ENCODE measurements around the gene CLCN2.

The CLCN2 gene

DNA sequence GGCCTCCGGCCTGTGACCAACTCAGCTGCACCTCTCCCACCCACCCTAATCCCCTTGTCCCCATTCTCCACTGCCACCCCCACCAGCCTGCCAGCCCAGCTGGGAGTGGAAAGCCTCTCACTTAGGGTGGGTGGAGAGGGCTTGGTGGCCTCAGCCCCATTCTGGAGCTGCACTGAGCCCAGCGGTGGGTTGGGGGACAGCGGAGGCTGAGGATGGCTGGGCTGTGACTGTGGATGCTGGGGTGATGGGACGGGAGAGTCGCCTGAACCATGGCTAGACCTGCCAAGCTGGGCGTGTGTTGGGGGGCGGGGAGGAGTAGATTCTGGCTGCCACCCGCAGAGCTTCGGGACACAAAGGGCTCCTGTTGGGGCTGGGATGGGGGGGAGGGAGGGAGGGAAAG lies 1.8 kb downstream of the CLCN2 start:
- no peak for DNase-seq

DNA sequence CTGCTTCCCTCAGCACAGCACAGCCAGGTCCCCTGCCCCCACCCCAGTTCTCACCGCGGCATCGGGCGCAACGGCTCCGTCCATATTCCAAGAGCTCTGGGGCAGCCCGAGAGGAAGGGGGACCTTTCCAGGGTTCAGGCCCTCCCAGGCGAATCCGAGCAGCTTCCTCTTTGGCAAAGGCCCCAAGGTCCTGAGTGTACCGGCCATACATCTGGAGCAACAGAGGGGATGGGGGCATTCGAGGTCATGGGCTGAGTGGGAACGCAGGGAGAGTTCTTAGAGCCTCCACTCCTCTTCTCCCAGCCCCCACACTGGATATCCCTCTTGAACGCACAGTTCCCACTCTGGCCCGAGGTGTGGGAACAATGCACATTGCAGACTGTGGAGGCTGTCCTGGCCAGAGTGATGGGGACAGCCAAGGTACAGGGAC lies 2.5 kb downstream of the CLCN2 start:
- DNase-seq, result no peak

DNA sequence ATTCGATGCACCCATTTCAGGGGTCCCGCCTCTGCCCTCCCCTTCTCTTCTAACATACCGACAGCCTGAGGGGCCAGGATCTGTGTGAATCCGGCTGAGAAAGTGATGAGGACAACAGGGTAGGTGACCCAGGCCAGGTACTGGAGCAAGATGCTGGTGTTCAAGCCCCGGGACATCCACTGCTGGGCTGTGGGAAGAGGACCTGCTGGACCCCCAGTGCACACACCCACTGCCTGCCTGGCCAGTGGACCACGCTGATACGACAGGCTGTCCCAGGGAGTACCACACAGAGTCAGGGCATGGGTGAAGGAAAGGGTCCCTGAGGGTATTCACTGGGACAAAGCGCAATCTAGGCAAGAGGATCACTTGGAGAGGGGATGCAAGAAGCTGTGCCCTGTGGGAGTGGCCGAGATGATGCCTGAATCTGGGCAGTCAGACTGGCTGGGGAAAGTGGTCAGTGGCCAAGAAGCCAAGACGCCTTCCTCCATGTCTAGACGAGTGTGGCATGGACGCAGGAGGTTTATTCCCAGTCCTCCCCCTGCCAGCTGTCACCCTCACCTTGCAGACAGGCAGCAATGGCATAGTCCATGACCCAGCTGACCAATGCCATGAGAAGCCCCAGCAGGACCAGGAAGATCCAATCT lies 3.2 kb downstream of the CLCN2 start:
- no peak for DNase-seq

DNA sequence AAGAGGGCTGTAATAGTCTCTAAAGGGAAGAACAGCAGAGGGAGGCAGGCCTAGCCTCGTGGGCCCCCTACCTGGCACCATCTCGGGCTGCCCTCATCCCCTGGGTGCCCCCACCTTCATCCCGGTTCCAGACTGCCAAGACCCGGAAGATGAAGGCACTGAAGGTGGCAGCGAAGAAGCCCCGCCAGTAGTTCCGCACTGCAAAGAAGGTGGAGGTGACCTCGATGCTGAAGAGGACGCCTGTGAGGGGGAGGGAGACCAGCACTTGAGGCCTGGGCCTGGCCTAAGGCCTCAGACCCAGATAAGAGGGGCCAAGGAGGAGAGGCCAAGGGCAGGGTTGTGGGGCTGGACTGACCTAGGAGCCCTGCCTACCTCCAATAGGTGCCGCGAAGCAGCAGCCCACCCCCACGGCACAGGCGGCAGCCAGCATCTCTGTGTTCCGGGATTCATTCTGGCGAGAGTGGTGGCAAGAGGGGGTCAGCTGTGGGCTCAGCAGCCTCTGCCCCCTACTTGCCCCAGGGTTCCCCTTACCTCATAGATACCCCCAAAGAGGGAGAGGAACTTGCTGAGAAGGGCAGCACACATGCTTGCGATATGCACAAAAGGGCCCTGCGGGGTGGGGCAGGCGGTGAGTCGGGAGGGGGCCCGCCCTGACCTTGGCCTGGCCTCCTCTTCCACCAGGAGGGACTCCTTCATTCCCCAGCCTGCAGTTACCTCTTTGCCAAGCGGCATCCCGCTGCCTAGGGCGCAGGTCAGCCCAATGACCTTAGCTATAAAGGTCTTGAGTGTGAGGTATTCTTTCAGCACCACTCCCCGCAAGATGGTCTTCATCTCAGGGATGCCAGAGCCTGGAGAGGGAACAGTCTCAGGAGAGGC lies 3.9 kb downstream of the CLCN2 start:
- DNase-seq, result no peak

DNA sequence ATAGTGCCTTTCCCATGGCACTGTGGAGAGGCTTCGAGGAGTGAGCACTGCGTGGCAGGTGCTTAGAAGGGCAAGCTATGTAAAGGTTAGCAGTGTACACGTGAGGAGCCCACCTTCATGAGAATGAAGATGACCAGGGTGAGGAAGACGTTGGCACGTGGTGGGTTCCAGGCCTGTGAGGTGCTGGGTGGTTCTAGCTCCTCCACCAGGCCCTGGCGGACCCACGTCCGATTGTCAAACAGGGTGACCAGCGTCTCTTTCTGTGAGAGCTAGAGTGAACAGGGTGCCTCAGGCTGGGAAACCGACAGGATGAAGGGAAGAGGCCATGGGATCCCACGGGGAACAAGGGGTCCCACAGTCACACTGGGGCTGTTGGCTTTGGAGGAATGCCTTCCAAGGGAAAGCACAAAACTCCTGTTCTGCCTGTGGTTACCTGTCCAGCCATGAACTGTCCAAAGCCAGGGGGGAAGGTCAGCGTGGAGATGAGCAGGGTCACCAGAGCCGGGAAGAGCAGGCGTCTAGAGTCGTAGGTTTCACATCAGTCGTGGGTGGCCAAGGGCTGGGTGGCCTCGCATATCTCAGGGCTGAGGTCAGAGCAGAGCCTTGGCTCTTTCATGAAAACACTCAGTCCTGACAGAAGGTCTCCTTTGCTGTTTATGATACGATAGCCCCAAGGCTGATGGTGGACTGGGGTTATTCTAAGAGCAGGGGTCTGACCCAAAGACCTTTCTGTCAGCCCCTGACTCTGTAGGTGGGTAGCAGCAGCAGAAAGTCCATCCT lies 6.0 kb downstream of the CLCN2 start:
- DNase-seq, result no peak

DNA sequence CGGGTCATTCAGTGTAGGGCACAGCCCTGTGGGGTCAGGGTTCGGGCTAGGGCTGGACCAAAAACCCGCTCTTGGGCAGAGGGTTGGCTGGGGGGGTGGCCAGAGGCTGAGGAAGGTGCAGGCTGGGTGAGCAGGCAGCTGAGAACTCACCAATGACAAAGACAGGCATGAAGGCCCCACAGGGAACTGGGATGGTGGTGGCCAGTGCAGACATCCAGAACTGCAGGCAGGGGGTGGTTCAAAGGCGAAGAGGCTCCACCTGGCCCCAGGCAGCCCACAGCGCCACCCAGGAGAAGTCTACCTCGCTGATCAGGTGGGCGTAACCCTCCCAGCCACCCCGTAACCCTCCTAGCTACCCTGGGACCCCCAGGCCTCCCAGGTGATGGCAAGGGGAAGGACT lies 6.7 kb downstream of the CLCN2 start:
- DNase-seq, result no peak

DNA sequence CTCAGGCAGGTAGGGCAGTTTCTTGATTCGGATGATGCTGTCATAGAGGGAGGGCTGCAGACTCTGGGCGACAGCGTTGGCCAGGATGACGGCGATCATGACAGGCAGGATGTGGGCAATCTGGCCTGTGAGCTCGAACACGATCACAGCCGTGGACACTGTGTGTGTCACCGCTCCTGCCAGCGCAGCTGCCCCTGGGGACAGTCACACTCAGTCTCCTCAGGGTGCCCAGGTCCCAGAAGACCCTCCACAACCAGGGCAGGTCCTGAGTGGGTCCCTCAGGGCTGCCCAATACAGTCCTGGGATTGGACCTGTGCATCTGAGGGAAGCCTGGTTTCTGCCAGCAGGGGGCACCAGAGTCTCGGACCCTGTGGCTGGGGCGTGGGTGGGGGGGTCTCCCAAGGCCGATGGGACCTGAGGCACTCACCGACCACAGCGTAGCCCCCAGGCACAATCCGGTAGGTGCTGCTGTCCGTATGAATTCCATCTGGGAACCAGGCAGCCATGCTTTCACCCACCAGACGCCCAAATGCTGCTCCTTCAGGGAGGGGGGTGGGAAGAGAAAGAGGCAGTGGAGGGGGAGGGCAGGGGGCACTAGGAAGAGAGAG lies 7.2 kb downstream of the CLCN2 start:
- peak; percentile 89 for DNase-seq

DNA sequence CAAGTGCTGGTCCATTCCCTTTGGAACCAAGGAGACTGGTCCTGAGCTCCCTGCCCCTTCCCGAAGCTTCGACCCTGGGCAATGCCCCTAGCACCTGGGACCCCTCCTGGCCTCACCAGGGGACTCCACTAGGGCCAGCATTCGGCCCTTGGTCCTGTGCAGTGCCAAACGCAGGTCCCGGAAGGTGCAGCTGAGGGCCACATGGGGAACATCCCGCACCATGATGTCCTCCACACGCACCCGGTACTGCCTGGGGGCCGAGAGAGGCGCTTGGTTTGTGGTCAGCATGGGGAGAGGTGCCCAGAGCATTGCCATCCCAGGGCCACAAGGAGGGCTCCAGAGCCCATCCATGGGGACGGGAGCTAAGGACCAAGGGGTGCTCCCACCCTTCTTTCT lies 7.9 kb downstream of the CLCN2 start:
- no peak for DNase-seq

DNA sequence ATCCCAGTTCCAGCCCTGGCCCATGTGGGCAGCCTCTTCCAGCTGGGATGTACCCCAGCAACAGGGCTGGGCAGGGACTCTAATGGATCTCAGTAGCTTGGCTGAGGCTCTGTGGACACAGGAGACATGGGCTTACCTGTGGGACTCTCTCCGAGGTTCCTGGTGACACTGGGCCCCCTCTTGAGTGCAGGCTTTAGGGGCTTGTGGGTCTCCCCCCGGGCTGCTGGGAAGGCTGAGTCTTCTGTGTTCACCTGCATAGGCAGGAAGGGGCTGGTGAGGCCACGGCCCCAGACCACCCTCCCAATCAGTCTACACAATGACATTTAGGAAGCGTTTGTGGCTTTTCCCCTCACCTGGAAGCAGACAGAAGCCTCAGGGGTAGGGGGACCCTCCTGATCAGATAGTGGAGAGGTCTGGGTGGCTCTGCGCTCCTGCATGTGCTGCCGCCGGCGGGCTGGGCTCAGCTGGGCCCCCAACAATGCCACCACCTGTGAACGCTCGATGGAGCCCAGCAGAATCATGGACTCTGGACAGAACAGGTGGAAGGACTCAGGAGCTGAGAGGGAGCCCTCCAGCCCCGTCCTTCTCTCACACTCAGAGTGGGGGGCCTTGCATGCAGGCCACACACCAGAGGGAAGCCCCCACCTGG lies 8.4 kb downstream of the CLCN2 start:
- no peak for DNase-seq

DNA sequence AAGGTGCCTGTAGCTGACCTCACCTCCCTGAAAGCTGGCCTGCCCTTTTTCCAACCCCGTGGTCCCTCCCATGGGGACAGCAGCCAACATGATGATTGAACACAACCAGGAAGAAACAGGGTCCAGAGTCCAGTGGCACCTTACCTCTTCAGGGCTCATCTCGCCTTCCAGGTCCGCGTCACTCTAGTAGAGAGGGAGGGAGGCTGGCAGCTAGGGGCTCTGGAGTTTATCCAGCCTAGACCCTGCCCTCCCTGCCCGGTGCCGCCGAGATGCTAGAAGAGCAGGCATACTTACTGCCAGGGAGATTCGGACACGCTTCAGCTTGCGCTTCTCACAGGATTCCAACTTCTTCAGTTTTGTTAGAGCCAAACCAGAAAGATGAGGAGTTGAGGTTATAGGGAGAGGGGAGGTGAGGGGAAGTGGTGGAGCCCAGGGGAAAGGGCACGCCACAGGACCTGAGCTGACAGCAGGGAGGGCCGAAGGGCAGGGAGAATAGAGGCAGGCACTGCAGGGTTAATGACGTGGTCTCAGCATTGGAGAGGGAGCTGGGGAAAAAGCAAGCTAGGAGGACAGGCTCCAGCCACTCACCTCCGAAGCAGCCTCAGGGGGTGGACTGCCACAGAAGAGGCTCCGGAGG lies 9.1 kb downstream of the CLCN2 start:
- no peak for DNase-seq

DNA sequence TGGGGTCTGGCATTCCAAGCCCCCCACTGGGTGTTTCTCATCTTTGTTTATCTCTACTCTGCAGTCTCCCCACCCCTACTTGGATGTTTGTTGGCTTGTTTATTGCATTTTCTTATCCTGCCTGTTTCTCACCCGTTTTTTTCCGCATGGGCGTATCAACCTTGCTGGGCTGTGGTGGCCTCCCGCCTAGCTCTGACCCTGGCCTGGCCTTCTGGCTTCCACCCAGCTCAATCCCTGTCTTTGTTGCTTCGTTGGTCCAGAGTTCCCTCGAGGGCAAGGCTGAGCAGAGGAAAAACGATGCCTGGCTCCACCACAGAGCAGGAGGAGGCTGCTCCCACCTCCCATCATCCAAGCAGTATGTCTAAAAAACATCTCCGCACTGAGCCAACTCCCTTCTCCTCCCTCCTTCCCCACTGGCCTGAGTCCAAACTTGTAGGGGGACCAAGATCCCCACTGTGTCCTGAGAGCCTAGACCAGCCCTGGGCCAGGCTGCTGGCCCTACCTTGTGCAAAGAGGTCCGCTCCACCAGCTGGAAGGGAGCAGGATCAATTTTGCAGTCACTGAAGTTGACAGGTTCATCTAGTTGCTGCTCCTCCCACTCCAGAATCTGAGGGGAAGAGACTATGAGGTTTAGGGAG lies 9.8 kb downstream of the CLCN2 start:
- no peak for DNase-seq

DNA sequence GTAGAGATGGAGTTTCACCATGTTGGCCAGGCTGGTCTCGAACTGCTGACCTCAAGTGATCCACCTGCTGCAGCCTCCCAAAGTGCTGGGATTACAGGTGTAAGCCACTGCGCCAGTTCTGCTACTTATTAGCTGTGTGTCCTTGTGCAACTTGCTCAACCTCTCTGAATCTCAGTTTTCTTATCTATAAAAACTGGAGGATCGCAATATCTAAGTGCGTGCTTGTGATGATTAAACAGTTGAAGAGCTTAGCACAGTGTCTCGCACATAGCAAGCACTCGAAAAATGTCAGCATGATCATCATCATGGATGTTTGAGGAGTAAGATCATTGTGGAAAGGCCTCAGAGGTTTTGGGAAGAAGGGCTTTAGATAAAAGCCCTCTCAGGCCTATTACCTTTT lies 10.8 kb downstream of the CLCN2 start:
- DNase-seq, result no peak

DNA sequence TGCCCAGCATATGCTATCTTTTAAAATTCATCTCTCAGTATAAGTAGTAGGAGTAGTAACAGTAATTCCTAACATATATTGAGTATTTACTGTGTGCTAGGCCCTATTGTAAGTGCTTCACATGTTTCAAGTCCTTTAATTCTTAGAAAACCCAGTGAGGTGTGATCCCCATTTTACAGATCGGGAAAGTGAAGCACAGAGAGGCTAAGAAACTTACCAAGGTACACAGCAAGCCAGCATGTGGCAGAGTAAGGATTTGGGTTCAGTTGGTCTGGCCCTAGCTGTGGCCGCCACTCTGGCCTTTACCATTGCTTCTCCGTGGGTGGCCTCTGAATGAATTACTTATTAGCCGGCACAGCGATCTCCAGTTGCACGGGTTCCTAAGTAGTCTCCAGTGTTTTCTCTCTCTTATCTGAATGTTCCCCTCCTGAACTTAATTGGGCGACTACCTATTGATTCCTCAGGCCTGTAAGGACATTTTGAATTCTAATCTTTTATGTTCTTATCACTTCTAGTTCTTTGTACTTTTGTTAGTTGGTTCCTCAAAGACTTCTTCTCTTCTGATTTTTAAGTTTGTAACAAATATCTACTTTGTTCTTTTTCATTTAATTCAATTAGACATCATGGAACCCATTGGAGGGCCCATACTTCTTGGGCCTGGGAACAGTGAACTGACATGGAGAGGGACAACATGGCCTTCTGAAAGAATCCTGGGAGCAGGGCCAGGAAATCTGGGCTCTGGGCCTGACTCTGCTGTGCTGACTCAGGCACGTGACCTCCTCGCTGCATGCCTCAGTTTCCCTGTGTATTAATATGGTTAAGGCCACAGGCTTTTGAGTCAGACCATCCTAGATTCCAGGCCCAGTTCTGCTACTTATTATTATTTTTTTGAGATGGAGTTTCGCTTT lies 11.6 kb downstream of the CLCN2 start:
- DNase-seq, result no peak

DNA sequence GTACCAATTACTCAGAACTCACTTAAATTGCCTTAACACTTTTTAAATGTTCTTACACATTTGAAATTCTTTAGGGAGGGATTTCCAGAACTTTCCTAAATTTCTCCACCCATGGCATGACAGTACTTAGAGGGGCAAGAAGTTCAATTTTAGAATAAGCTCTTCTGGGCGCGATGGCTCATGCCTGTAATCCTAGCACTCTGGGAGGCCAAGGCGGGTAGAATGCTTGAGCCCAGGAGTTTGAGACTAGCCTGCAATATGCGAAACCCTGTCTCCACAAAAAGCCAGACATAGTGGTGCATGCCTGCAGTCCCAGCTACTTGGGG lies 13.4 kb downstream of the CLCN2 start:
- no peak for DNase-seq

DNA sequence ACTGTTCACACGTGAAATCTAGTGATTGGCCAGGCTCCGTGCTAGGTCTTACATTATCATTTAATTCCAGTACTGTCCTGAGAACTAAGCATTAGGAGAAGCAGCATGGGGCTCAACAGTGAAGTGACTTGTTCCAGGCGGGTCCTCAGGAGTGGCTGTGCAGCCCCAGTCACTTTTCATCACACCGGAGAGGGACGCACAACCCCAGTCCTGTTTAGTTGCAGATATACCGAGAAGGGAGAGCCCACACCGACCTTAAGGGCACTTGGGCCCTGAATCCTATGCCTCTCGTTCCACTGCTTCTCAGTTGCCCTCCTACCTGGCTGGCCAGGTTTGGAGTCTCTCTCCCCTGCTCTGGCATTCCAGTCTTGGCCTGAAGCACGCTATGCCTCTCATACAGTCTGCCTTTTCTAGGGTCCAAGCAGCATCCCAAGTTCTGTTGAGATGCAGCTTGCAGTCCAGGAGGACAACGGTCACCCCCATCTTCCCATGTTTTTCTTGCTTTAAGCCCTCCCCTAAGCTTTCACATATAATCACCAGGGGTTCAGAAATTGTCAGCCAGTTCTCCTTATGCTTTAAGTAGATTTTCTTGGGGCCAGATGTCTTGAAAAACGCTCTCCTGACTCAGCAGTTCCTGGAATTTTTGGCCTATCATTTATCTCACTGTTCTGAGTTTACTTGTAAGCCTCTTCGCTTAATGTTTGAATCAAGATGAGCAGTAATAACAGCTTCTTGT lies 13.9 kb downstream of the CLCN2 start:
- DNase-seq, result no peak

DNA sequence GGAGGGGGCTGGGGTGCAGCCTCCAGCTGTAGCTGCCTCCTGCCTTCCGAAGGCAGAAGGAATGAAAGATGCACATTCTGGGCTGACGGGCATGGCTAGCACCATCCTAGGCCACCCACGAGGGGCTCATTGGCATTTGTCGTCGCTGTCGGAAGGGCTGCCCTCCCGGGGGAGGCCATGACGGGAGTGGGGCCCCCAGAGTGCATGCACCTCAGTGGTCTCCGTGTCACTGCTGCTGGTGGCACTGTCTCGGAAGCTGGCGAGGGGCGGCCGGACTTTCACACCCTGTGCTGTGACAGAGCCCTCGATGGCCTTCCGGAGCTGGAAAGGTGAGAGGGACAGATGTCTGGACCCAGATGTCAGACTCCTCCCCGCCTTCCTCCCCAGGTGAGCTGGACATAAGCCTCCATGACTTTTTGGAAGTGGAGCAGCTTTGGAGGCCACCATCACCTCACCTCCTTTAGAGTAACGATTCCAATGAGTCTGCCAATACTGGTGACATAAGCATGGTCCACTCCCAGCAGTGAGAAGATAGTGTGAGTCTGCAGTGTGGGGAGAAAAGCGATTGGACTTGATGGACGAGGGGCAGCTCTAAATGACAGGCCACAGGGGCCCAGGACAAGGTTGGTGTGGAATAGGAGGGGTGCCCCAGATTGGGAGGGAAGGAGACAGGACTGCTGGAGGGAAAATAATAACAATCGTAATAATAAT lies 14.8 kb downstream of the CLCN2 start:
- DNase-seq, result no peak

DNA sequence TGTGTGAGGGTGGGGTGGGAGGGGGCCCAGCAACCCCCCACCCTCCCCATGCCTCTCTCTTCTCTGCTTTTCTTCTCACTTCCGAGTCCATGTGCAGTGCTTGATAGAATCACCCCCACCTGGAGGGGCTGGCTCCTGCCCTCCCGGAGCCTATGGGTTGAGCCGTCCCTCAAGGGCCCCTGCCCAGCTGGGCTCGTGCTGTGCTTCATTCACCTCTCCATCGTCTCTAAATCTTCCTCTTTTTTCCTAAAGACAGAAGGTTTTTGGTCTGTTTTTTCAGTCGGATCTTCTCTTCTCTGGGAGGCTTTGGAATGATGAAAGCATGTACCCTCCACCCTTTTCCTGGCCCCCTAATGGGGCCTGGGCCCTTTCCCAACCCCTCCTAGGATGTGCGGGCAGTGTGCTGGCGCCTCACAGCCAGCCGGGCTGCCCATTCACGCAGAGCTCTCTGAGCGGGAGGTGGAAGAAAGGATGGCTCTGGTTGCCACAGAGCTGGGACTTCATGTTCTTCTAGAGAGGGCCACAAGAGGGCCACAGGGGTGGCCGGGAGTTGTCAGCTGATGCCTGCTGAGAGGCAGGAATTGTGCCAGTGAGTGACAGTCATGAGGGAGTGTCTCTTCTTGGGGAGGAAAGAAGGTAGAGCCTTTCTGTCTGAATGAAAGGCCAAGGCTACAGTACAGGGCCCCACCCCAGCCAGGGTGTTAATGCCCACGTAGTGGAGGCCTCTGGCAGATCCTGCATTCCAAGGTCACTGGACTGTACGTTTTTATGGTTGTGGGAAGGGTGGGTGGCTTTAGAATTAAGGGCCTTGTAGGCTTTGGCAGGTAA lies 15.9 kb downstream of the CLCN2 start:
- DNase-seq, result no peak

DNA sequence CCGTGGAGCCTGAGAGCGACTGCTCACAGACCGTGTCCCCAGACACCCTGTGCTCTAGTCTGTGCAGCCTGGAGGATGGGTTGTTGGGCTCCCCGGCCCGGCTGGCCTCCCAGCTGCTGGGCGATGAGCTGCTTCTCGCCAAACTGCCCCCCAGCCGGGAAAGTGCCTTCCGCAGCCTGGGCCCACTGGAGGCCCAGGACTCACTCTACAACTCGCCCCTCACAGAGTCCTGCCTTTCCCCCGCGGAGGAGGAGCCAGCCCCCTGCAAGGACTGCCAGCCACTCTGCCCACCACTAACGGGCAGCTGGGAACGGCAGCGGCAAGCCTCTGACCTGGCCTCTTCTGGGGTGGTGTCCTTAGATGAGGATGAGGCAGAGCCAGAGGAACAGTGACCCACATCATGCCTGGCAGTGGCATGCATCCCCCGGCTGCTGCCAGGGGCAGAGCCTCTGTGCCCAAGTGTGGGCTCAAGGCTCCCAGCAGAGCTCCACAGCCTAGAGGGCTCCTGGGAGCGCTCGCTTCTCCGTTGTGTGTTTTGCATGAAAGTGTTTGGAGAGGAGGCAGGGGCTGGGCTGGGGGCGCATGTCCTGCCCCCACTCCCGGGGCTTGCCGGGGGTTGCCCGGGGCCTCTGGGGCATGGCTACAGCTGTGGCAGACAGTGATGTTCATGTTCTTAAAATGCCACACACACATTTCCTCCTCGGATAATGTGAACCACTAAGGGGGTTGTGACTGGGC lies 16.7 kb downstream of the CLCN2 start:
- no peak for DNase-seq

Measured in activated CD8-positive, alpha-beta memory T cell treated with anti-CD3 and anti-CD28 coated beads, Interleukin-2, amount 50 U/mL, for 48 hours (primary cell).